Measurements from ENCODE around the gene TMEM19. TPM values are rescaled to one million over a fixed set of nuclear protein-coding genes. Genes with fewer than 3 reads are reported as not detected.

Gene TMEM19
- total RNA-seq, 1 donor from 2014 or later: 52.2 TPM

DNA sequence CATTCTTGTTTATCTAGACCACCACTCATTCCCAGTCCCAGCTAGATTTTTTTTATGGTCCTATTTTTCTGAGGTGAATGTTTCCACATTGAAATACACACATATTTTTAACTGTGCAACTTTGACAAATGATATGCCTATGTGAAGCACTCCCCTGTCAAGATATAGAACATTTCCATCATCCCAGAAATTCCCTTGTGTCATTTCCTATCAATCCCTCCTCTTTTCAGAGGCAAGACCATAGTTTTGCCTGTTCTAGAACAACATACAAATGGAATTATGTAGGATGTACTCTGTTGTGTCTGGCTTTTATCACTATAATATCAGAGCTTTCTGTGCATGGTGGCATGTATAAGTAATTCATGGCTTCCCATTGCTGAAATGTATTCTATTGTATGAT, 32.7 kb downstream of the TMEM19 start:
- no peak for DNase-seq (ENCODE audit: low spot score)

GRCh38 chr12:71719647-71720370, 33.9 kb downstream of the TMEM19 start:
- peak; percentile 2 for DNase-seq (ENCODE audit: low spot score)

DNA sequence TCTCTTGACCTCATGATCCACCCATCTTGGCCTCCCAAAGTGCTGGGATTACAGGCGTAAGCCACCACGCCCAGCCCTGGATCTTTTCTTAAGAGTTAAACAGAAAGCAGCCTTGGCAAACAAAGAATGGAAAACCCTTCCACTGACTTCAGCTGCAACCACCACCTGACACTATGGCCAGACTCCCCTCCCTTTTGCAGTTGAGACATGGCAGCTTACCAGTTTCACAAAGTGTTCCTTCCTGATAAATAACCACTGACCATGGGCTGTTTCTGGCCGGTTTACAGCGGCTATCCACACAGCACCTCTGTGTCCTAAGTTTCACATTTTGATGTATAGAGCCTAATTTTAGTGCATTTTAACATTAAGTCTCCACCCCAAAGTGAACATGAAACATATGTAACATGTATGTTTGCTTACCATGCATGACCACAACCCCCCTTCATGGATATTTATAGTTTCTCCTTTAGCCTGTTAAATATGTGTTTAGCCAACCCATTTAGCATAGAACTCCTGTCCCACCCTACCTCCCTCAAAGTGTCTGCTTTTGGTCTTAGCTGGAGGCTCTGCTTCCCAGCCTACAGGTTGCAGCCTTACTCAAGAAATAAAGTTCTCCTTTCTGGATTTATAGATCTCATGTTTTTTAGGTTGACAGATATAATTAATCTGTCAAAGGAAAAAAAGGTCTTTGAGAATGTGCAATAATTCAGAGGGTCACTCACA, 36.1 kb downstream of the TMEM19 start:
- no peak for DNase-seq (ENCODE audit: low spot score)

DNA sequence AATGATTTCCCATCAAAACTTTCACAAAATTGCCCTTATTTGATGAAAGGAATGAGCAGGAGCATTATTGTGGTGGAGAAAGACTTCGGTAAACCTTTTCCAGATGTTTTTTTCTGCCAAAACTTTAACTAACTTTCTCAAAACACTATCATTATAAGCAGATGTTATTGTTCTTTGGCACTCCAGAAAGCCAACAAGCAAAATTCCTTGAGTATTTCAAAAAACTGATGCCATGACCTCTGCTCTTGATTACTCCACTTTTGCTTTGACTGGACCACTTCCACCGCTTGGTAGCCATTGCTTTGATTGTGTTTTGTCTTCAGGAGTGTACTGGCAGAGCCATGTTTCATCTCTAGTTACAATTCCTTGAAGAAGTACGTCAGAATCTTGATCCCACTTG, 39.1 kb downstream of the TMEM19 start:
- no peak for DNase-seq (ENCODE audit: low spot score)

DNA sequence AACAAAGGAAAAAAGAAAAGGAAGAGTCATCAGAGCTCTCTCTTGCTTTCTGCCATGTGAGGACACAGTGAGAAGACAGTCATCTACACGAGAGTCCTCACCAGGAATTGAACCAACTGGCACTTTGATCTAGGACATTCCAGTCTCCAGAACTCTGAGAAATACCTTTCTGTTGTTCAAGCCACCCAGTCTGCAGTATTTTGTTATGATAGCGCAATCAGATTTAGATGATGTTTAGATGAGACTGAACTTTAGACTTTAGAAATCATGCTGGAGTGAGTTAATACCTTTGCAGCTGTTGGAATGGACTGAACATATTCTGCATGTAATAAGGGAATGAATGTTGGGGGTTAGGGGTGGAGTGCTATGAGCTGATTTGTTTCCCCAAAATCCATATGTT, 40.7 kb downstream of the TMEM19 start:
- no peak for DNase-seq (ENCODE audit: low spot score)

DNA sequence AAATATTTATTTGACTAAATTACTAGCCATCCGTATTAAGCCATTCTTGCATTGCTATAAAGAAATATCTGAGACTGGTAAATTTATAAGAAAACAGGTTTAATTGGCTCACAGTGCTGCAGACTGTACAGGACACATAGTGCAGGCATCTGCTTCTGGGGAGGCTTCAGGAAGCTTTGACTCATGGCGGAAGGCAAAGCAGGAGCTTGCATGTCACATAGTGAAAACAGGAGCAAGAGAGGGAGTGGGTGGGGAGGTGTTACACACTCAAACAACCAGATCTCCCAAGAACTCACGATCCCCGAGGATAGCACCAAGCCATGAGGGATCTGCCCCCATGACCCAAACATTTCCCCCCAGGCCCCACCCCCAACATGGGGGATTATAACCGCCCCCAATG, 42.1 kb downstream of the TMEM19 start:
- DNase-seq (ENCODE audit: low spot score): no peak

DNA sequence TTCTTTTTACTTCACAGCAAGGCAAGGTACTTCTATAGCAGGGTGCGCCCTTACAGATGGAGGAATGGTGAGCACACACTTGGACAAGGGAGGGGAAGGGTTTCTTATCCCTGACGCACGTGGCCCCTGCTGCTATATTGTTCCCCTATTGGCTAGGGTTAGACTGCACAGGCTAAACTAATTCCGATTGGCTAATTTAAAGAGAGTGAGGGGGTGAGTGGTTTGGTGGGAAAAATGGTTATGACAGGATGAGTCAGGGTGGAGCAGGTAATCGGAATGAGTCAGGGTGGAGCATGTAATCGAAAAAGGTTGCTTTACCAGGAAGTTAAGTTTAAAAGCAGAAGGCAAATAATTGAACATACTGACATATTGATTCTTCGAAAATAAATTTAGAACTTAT, 45.1 kb downstream of the TMEM19 start:
- no peak for DNase-seq (ENCODE audit: low spot score)

GRCh38 chr12:71731439-71732356, 45.8 kb downstream of the TMEM19 start:
- DNase-seq (ENCODE audit: low spot score): no peak

DNA sequence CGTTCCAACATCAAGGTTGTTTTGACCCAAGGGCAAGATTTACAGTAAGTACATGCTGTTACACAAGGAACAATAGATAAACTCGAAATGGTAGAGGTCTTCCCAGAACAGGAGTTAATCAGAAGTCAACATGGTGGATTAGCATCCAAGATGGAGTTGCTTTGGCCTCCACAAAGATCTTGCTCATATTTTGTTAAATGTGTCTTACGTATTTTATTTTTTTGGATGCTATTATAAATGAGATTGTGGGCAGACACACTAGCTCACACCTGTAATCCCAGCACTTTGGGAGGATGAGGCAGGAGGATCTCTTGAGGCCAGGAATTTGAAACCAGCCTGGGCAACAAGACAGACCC, 46.5 kb downstream of the TMEM19 start:
- DNase-seq (ENCODE audit: low spot score): no peak

DNA sequence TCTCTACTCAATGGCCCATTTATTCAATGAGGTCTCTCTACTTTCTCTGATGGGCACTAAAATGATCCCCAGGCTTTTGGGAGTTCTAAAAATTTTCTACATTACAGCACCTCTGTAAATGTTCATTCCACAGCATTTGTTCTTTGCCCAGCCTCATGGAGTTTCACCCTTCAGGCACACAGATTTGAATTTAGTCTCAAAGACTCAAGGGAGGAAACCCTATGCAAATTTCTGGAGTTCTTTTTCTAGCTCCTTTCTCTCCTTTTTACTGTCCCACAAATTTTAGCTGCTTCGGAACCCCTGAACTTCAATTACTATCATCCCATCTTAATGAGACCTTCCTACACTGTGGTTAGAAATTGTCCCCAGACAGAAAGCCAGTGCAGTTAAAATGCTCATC, 51.3 kb downstream of the TMEM19 start:
- DNase-seq (ENCODE audit: low spot score): no peak

DNA sequence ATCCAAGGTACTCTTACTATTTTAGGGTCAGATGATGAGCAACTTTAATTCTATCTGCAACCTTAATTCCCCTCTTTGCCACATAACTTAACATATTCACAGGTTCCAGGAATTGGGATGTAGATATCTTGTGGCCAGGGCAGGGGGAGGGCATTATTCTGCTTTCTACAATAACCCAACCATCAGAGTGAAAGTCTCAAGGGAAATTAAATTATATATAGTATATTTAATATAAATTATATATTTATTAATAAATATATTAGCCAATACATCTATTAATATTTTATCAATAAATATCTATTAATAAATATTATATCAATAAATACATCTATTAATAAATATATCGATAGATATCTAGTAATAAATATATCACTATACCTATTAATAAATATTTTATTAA, 57.1 kb downstream of the TMEM19 start:
- DNase-seq (ENCODE audit: low spot score): no peak

DNA sequence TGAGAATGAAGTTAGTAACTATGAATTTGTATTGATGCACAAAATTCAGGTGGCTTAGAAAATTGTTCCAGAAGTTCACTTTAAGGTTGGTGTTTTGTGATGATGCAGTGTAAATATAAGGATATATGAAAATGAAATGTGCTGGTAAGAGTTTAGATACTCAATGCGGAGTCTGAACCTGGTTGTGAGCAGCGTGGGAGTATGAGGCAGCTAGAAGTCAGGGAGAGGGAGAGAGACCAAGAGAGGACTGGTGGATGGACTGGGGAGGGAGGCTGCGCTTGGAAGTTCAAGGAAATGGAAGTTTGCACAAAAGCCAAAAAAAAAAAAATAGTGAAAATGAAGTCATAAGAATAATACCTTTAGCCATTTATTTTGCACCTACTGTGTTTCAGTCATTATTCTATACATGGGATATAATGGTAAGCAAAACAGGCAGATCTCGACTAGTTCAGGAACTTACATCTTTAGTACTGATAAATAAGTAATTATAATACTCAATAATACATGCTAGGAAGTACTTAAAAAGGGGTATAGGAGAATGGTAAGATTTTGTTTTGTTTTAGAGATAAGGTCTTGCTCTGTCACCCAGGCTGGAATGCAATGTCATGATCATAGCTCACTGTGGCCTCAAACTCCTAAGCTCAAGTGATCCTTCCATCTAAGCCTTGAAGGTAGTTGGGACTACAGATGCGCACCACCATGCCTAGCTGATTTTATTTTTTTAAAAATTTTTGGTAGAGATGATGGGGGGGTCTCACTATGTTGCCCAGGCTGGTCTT, 58.8 kb downstream of the TMEM19 start:
- no peak for DNase-seq (ENCODE audit: low spot score)

- DNase-seq (ENCODE audit: low spot score): peak; percentile 51
Measured at GRCh38 chr12:71746974-71747611, 61.2 kb downstream of the TMEM19 start.

- DNase-seq (ENCODE audit: low spot score): no peak
Measured at GRCh38 chr12:71748081-71748850, 62.4 kb downstream of the TMEM19 start.

DNA sequence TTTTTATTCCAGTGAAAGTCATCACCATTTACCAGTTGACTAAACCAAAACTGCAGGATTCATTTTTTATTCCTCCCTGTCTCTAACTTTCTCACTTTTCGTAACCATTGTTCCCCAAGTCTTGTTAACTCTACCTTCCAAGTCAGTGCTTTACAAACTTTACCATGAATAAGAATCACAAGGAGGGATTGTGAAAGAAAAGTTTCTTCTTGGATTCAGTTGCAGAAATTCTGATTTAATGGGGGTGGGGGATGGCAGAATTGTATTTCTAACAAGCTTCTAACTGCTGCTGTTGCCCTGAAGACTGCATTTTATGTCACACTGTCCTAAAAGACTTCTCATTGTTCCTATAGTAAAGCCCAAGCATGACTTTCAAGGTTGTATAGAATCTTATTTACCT, 63.8 kb downstream of the TMEM19 start:
- no peak for DNase-seq (ENCODE audit: low spot score)

GRCh38 chr12:71752891-71753290, 67.0 kb downstream of the TMEM19 start:
- DNase-seq (ENCODE audit: low spot score): no peak

Data from umbilical cord (tissue), 2 donors.